Tibial nerve (tissue), 4 donors: ENCODE measurements around the gene VPS18.

Experiments used
- CTCF ChIP-seq, 5 experiments: fragments of 200-600 bp in 3 of 5; fragments of 450-650 bp in 2 of 5; sonication (generic) in 3 of 5; IDR thresholded peaks; one replicate each; pipeline ENCODE4 v1.5.1; 2016 to 2019; ENCODE audit warnings: antibody characterized with exemption in 5 of 5, mild to moderate bottlenecking in 3 of 5, moderate library complexity in 2 of 5
- EP300 ChIP-seq, 2 donors: sonication (generic); formaldehyde crosslinking; IDR thresholded peaks; one replicate each; pipeline ENCODE4 v1.6.1; 2017; ENCODE audit warnings: antibody characterized with exemption in 2 of 2, mild to moderate bottlenecking in 1 of 2
- POLR2A ChIP-seq, 2 donors: fragments of 450-650 bp; IDR thresholded peaks; one replicate each; pipeline ENCODE4 v1.6.1; 2017; ENCODE audit warnings: antibody characterized with exemption in 2 of 2, mild to moderate bottlenecking in 2 of 2, moderate library complexity in 2 of 2

GRCh38 chr15:40940296-40940801 is 46.1 kb downstream of the VPS18 start:
- TF ChIP-seq CTCF (IDR thresholded peaks at IDR 0.05) (no peak), POLR2A (IDR thresholded peaks at IDR 0.05) (no peak), EP300 (IDR thresholded peaks at IDR 0.05) (peak in 1 of 2 donors; percentile 31)
